Uterus (tissue), 2 donors: ENCODE measurements around the gene ATF6B.

Experiments
- CTCF ChIP-seq, 4 experiments: fragments of 200-600 bp in 2 of 4; fragments of 450-650 bp in 2 of 4; sonication (generic) in 2 of 4; IDR thresholded peaks; one replicate each; pipeline ENCODE4 v1.5.1; 2016 to 2019; ENCODE audit warnings: antibody characterized with exemption in 4 of 4, mild to moderate bottlenecking in 2 of 4, moderate library complexity in 1 of 4
- POLR2A ChIP-seq, 2 donors: fragments of 450-650 bp; IDR thresholded peaks; one replicate each; pipeline ENCODE4 v1.6.1; 2016; ENCODE audit warnings: antibody characterized with exemption in 2 of 2, mild to moderate bottlenecking in 1 of 2, moderate library complexity in 1 of 2

- TF ChIP-seq POLR2A (IDR thresholded peaks at IDR 0.05) (no peak), CTCF (IDR thresholded peaks at IDR 0.05) (no peak)
Observed at GRCh38 chr6:32126880-32127279, 1.2 kb downstream of the ATF6B start.
